ENCODE data around the gene PHYKPL.
"Not testable (repeated sequence)": the region's sequence is repeated elsewhere in the genome, so short reads cannot be mapped to it uniquely, and the experiment has no call there.

DNA sequence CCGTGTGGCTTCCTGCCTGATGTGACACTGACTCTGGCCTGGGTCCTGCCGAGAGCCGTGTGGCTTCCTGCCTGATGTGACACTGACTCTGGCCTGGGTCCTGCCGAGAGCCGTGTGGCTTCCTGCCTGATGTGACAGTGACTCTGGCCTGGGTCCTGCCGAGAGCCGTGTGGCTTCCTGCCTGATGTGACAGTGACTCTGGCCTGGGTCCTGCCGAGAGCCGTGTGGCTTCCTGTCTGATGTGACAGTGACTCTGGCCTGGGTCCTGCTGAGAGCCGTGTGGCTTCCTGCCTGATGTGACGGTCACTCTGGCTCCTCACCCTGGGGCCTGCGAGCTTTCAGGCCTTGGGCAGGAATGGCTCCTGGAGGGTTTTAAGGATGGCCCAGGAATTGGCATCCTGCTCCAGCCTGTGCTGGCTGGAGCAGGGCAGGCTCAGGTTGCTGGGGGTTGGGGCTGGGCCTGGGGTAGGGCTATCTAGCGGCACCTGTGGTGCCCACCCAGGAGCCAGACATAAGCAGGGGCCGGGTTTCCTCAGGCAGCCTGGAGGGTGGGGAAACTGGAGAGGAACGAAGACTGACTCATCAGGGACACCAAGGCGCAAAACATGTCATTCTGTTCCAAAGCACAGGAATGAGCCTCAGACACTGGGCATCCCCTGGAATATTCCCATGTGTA, 7.2 kb upstream of the PHYKPL start:
- TF ChIP-seq, protein P1, sequence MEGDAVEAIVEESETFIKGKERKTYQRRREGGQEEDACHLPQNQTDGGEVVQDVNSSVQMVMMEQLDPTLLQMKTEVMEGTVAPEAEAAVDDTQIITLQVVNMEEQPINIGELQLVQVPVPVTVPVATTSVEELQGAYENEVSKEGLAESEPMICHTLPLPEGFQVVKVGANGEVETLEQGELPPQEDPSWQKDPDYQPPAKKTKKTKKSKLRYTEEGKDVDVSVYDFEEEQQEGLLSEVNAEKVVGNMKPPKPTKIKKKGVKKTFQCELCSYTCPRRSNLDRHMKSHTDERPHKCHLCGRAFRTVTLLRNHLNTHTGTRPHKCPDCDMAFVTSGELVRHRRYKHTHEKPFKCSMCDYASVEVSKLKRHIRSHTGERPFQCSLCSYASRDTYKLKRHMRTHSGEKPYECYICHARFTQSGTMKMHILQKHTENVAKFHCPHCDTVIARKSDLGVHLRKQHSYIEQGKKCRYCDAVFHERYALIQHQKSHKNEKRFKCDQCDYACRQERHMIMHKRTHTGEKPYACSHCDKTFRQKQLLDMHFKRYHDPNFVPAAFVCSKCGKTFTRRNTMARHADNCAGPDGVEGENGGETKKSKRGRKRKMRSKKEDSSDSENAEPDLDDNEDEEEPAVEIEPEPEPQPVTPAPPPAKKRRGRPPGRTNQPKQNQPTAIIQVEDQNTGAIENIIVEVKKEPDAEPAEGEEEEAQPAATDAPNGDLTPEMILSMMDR (IDR thresholded peaks at IDR 0.05; ENCODE audit: low read length), result not testable (repeated sequence)
- TF ChIP-seq EZH2 (IDR thresholded peaks at IDR 0.05; ENCODE audit: borderline replicate concordance, low read length), result not testable (repeated sequence)
